Upper lobe of left lung (tissue), 4 donors: ENCODE measurements around the gene DAPK1.
A peak's percentile ranks its signal among the peaks of the same experiment; 100 is the strongest.

Source experiments
- EP300 ChIP-seq, 4 donors: sonication (generic); formaldehyde crosslinking; IDR thresholded peaks; one replicate each; pipeline ENCODE4 v1.5.1; 2017; ENCODE audit warnings: antibody characterized with exemption in 4 of 4, control low read depth in 2 of 4
- POLR2A ChIP-seq, 4 donors: fragments of 450-650 bp; IDR thresholded peaks; one replicate each; pipeline ENCODE4 v1.5.1; 2016 to 2017; ENCODE audit warnings: antibody characterized with exemption in 4 of 4, mild to moderate bottlenecking in 2 of 4
- TF ChIP-seq, protein P1 (sequence below), 6 experiments: fragments of 450-650 bp in 4 of 6; fragments of 200-600 bp in 2 of 6; sonication (generic) in 2 of 6; IDR thresholded peaks; one replicate each; pipeline ENCODE4 v1.5.1; 2016 to 2019; ENCODE audit warnings: antibody characterized with exemption in 6 of 6

DNA sequence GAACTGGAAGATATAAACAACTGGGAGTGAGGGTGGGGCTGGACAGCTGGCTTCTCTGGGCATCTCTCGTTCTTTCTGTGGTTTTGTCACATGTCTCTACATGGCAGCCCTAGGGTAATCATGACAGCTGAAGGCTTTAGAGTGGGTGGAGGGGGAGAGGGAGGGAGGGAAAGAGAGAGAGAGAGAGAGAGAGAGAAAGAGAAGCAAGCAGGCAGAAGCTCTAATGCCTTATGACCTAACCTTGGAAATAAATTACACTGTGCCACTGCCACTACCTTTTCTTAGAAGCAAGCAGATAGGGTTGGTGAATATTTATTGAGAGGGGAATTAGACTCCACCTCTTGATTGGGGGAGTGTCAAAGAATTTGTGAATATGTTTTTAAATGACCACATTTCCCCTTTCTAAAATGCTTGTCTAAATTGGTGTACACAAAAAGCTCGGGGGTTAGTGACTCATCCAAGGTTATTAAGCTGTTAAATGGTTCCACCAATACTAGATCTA is 2.6 kb upstream of the DAPK1 start:
- TF ChIP-seq, protein P1, sequence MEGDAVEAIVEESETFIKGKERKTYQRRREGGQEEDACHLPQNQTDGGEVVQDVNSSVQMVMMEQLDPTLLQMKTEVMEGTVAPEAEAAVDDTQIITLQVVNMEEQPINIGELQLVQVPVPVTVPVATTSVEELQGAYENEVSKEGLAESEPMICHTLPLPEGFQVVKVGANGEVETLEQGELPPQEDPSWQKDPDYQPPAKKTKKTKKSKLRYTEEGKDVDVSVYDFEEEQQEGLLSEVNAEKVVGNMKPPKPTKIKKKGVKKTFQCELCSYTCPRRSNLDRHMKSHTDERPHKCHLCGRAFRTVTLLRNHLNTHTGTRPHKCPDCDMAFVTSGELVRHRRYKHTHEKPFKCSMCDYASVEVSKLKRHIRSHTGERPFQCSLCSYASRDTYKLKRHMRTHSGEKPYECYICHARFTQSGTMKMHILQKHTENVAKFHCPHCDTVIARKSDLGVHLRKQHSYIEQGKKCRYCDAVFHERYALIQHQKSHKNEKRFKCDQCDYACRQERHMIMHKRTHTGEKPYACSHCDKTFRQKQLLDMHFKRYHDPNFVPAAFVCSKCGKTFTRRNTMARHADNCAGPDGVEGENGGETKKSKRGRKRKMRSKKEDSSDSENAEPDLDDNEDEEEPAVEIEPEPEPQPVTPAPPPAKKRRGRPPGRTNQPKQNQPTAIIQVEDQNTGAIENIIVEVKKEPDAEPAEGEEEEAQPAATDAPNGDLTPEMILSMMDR (IDR thresholded peaks at IDR 0.05), result no peak
- TF ChIP-seq POLR2A (IDR thresholded peaks at IDR 0.05) (no peak), EP300 (IDR thresholded peaks at IDR 0.05) (peak in 1 of 4 donors; percentile 60)
